GM12873 (cell line): ENCODE data around the gene ORM2.

Source experiments
- CTCF ChIP-seq: IDR thresholded peaks from 2 replicates; pipeline ENCODE4 v1.5.1; 2012; ENCODE audit warnings: low read depth, mild to moderate bottlenecking, moderate library complexity, low read length, control low read depth; ENCODE audit not compliant: insufficient read depth; ENCODE audit errors: missing control alignments

The ORM2 gene

GRCh38 chr9:114372921-114373448, 43.3 kb downstream of the ORM2 start:
- TF ChIP-seq CTCF: no peak

GRCh38 chr9:114373960-114374730, 44.5 kb downstream of the ORM2 start:
- no peak for TF ChIP-seq CTCF

- TF ChIP-seq CTCF: no peak
These were observed 45.3 kb downstream of the ORM2 start for GRCh38 chr9:114374936-114375335.

- TF ChIP-seq CTCF: no peak
These were observed 45.9 kb downstream of the ORM2 start for GRCh38 chr9:114375386-114376175.

- TF ChIP-seq CTCF: no peak
These were observed 47.1 kb downstream of the ORM2 start for GRCh38 chr9:114376586-114377445.

GRCh38 chr9:114378016-114378415, 48.3 kb downstream of the ORM2 start:
- no peak for TF ChIP-seq CTCF

GRCh38 chr9:114378883-114379282, 49.2 kb downstream of the ORM2 start:
- no peak for TF ChIP-seq CTCF
